Duodenal mucosa (tissue), 2 donors: Measurements from ENCODE around the gene IGSF11.

Source experiments
- H3K27ac ChIP-seq: one replicate; pipeline ENCODE4 v1.7.0; 2013; ENCODE audit warnings: low read depth, low read length
- H3K27me3 ChIP-seq, 2 donors: one replicate each; pipeline ENCODE4 v1.7.0; 2013; ENCODE audit warnings: low read length in 2 of 2, control low read depth in 1 of 2; ENCODE audit not compliant: insufficient read depth in 2 of 2, control insufficient read depth in 1 of 2
- H3K36me3 ChIP-seq, 2 donors: one replicate each; pipeline ENCODE4 v1.7.0; 2013; ENCODE audit warnings: low read length in 2 of 2, control low read depth in 1 of 2; ENCODE audit not compliant: insufficient read depth in 2 of 2, control insufficient read depth in 1 of 2
- H3K4me1 ChIP-seq, 2 donors: one replicate each; pipeline ENCODE4 v1.7.0; 2013; ENCODE audit warnings: low read length in 2 of 2, control low read depth in 1 of 2; ENCODE audit not compliant: insufficient read depth in 2 of 2, control insufficient read depth in 1 of 2
- H3K4me3 ChIP-seq, 2 donors: one replicate each; pipeline ENCODE4 v1.7.0; 2013; ENCODE audit warnings: low read length in 2 of 2, low read depth in 1 of 2
- H3K9ac ChIP-seq, 2 donors: one replicate each; pipeline ENCODE4 v1.7.0; 2013; ENCODE audit warnings: low read length in 2 of 2, low read depth in 1 of 2
- H3K9me3 ChIP-seq, 2 donors: one replicate each; pipeline ENCODE4 v1.7.0; 2013; ENCODE audit warnings: low read length in 2 of 2, control low read depth in 1 of 2; ENCODE audit not compliant: control insufficient read depth in 1 of 2

IGSF11 gene

GRCh38 chr3:118990823-118991560 is 43.7 kb downstream of the IGSF11 start:
- Histone ChIP-seq H3K4me1 (peaks cover 16 to 20% of the 10 kb centered on the region in 2 donors), H3K4me3 (no peak overlapping the region), H3K36me3 (no peaks in the 10 kb centered on the region), H3K27ac (no peak overlapping the region), H3K9me3 (no peaks in the 10 kb centered on the region), H3K27me3 (no peaks in the 10 kb centered on the region), H3K9ac (no peak overlapping the region)

GRCh38 chr3:118988198-118989130 is 46.2 kb downstream of the IGSF11 start:
- Histone ChIP-seq H3K27me3 (no peaks in the 10 kb centered on the region), H3K36me3 (no peaks in the 10 kb centered on the region), H3K9me3 (no peaks in the 10 kb centered on the region), H3K4me1 (peaks cover 16 to 20% of the 10 kb centered on the region in 2 donors), H3K9ac (no peak overlapping the region), H3K4me3 (no peak overlapping the region), H3K27ac (no peak overlapping the region)

GRCh38 chr3:118987477-118987876 is 47.2 kb downstream of the IGSF11 start:
- no peak overlapping the region for H3K4me3 ChIP-seq
- no peaks in the 10 kb centered on the region for H3K27me3 ChIP-seq
- H3K27ac ChIP-seq: no peak overlapping the region
- H3K36me3 ChIP-seq: no peaks in the 10 kb centered on the region
- peaks cover 16 to 20% of the 10 kb centered on the region in 2 donors for H3K4me1 ChIP-seq
- H3K9ac ChIP-seq: no peak overlapping the region
- H3K9me3 ChIP-seq: no peaks in the 10 kb centered on the region

GRCh38 chr3:118986734-118987133 is 47.9 kb downstream of the IGSF11 start:
- H3K27ac ChIP-seq: no peak overlapping the region
- H3K9ac ChIP-seq: no peak overlapping the region
- H3K4me1 ChIP-seq: peaks cover 16 to 20% of the 10 kb centered on the region in 2 donors
- no peaks in the 10 kb centered on the region for H3K36me3 ChIP-seq
- H3K4me3 ChIP-seq: no peak overlapping the region
- no peaks in the 10 kb centered on the region for H3K27me3 ChIP-seq
- H3K9me3 ChIP-seq: no peaks in the 10 kb centered on the region

GRCh38 chr3:118984699-118985098 is 49.9 kb downstream of the IGSF11 start:
- Histone ChIP-seq H3K9ac (no peak overlapping the region), H3K27ac (no peak overlapping the region), H3K4me3 (no peak overlapping the region), H3K9me3 (no peaks in the 10 kb centered on the region), H3K27me3 (no peaks in the 10 kb centered on the region), H3K4me1 (peaks cover 16 to 20% of the 10 kb centered on the region in 2 donors), H3K36me3 (no peaks in the 10 kb centered on the region)

GRCh38 chr3:118981494-118982134 is 53.0 kb downstream of the IGSF11 start:
- H3K9me3 ChIP-seq: no peaks in the 10 kb centered on the region
- H3K27me3 ChIP-seq: no peaks in the 10 kb centered on the region
- no peak overlapping the region for H3K27ac ChIP-seq
- H3K9ac ChIP-seq: no peak overlapping the region
- H3K36me3 ChIP-seq: no peaks in the 10 kb centered on the region
- H3K4me3 ChIP-seq: no peak overlapping the region
- peaks cover 0 to 1% of the 10 kb centered on the region in 2 donors for H3K4me1 ChIP-seq

- H3K4me3 ChIP-seq: no peak overlapping the region
- H3K9me3 ChIP-seq: no peaks in the 10 kb centered on the region
- no peaks in the 10 kb centered on the region for H3K27me3 ChIP-seq
- H3K27ac ChIP-seq: no peak overlapping the region
- no peaks in the 10 kb centered on the region for H3K36me3 ChIP-seq
- no peaks in the 10 kb centered on the region for H3K4me1 ChIP-seq
- H3K9ac ChIP-seq: no peak overlapping the region
Observed at GRCh38 chr3:118980832-118981231, 53.8 kb downstream of the IGSF11 start.

GRCh38 chr3:118978393-118978758 is 56.3 kb downstream of the IGSF11 start:
- Histone ChIP-seq H3K9me3 (no peaks in the 10 kb centered on the region), H3K9ac (no peak overlapping the region), H3K27ac (no peak overlapping the region), H3K36me3 (no peaks in the 10 kb centered on the region), H3K4me3 (no peak overlapping the region), H3K4me1 (no peaks in the 10 kb centered on the region), H3K27me3 (no peaks in the 10 kb centered on the region)

GRCh38 chr3:118977671-118978392 is 56.8 kb downstream of the IGSF11 start:
- Histone ChIP-seq H3K27me3 (no peaks in the 10 kb centered on the region), H3K27ac (no peak overlapping the region), H3K9me3 (no peaks in the 10 kb centered on the region), H3K4me1 (no peaks in the 10 kb centered on the region), H3K9ac (no peak overlapping the region), H3K4me3 (no peak overlapping the region), H3K36me3 (no peaks in the 10 kb centered on the region)
